ENCODE results near the gene PDIA5.

PDIA5 gene

GRCh38 chr3:123102249-123102648 is 35.4 kb downstream of the PDIA5 start:
- Histone ChIP-seq H3K4me3 (ENCODE audit: low read depth, low read length) (no peak overlapping the region), H3K27me3 (replicated peaks) (no peaks in the 10 kb centered on the region), H3K36me3 (replicated peaks) (peaks cover 75% of the 10 kb centered on the region), H3K27ac (no peak overlapping the region)
- DNase-seq = no peak
- in situ Hi-C loops (cut with HindIII; ENCODE audit: low pct_ligation_motif_present, low sequenced_read_pairs) = no loop called here
- TF ChIP-seq, protein P1, sequence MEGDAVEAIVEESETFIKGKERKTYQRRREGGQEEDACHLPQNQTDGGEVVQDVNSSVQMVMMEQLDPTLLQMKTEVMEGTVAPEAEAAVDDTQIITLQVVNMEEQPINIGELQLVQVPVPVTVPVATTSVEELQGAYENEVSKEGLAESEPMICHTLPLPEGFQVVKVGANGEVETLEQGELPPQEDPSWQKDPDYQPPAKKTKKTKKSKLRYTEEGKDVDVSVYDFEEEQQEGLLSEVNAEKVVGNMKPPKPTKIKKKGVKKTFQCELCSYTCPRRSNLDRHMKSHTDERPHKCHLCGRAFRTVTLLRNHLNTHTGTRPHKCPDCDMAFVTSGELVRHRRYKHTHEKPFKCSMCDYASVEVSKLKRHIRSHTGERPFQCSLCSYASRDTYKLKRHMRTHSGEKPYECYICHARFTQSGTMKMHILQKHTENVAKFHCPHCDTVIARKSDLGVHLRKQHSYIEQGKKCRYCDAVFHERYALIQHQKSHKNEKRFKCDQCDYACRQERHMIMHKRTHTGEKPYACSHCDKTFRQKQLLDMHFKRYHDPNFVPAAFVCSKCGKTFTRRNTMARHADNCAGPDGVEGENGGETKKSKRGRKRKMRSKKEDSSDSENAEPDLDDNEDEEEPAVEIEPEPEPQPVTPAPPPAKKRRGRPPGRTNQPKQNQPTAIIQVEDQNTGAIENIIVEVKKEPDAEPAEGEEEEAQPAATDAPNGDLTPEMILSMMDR (IDR thresholded peaks at IDR 0.05; ENCODE audit: low read depth, low read length, missing control alignments) = no peak

- no peaks in the 10 kb centered on the region for H3K27me3 ChIP-seq (replicated peaks)
- in situ Hi-C loops (cut with HindIII; ENCODE audit: low pct_ligation_motif_present, low sequenced_read_pairs) = no loop called here
- H3K27ac ChIP-seq = no peak overlapping the region
- DNase-seq = no peak
- TF ChIP-seq, protein P1 (IDR thresholded peaks at IDR 0.05; ENCODE audit: low read depth, low read length, missing control alignments) = no peak
- H3K4me3 ChIP-seq (ENCODE audit: low read depth, low read length) = no peak overlapping the region
- peaks cover 80% of the 10 kb centered on the region for H3K36me3 ChIP-seq (replicated peaks)
Observed at GRCh38 chr3:123102826-123103225, 36.0 kb downstream of the PDIA5 start.

DNA sequence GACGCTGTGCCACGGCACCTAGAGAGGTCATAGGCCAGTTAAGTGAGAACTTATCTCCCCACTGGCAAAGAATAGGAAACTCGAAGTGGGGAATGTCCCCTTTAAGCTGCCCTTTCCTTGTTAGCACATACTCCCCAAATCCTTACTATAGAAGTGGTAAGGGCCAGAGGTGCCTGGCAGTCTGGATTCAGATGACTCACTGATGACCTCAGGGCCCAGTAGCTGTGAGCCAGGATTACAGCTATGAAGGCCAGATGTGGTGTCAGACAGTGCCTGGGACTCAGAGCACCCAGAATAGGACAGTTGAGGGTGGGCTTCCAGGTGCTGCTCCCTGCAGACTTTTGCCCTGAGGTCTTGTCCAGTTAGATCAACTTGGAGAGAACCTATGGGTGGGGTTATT is 37.7 kb downstream of the PDIA5 start:
- peaks cover 81% of the 10 kb centered on the region for H3K36me3 ChIP-seq (replicated peaks)
- TF ChIP-seq, protein P1 (IDR thresholded peaks at IDR 0.05; ENCODE audit: low read depth, low read length, missing control alignments) = no peak
- in situ Hi-C loops (cut with HindIII; ENCODE audit: low pct_ligation_motif_present, low sequenced_read_pairs) = no loop called here
- DNase-seq = peak; percentile 75
- H3K4me3 ChIP-seq (ENCODE audit: low read depth, low read length) = no peak overlapping the region
- H3K27me3 ChIP-seq (replicated peaks) = no peaks in the 10 kb centered on the region
- H3K27ac ChIP-seq = peak overlapping the region; percentile 40

DNA sequence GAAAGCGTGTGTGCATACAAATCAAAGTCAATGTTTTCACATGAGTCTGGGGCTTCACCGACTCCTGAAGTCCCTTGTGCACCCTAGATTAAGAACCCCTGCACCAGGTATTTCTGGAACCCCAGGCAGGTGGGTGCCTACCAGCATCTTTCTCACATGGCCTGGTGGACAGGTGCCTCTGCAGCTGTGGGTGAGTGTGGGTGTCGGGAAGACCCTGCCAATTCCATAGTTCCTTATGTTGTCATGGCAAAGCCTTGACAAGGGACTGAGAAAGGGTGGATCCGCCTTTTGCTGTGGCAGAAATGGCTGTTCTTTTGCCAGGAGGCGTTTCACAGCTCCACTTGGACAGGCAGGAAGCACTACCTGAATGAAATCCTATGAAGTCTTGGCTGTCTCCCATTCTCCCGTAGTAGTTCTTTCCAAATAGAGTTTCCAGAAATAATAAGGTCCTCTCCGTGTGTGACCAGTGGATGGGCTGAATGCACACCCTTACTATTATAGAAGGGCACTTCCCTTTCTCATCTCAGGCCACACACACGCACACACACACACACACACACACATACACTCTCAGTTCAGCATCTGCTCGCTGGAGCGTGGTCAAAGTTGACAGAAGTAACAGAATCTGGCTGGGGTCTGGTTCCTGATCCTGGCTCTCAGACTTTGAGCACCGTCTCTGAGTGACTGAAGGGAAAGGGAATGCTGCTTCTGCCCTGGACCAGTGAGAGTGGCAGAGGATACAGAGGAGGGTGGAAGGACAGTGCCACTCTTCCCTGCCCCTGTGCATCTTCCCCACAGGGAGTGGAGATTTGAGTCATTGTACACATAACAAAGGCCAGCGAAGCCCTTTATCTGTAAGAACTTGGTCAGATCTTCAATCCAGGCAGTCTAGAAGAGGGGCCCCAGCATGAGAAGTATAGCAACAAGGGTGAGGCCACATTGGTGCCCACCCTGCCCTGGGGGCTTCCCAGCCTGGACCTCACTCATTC is 38.7 kb downstream of the PDIA5 start:
- in situ Hi-C loops (cut with HindIII; ENCODE audit: low pct_ligation_motif_present, low sequenced_read_pairs) = no loop called here
- peaks cover 86% of the 10 kb centered on the region for H3K36me3 ChIP-seq (replicated peaks)
- TF ChIP-seq, protein P1 (IDR thresholded peaks at IDR 0.05; ENCODE audit: low read depth, low read length, missing control alignments) = no peak

DNA sequence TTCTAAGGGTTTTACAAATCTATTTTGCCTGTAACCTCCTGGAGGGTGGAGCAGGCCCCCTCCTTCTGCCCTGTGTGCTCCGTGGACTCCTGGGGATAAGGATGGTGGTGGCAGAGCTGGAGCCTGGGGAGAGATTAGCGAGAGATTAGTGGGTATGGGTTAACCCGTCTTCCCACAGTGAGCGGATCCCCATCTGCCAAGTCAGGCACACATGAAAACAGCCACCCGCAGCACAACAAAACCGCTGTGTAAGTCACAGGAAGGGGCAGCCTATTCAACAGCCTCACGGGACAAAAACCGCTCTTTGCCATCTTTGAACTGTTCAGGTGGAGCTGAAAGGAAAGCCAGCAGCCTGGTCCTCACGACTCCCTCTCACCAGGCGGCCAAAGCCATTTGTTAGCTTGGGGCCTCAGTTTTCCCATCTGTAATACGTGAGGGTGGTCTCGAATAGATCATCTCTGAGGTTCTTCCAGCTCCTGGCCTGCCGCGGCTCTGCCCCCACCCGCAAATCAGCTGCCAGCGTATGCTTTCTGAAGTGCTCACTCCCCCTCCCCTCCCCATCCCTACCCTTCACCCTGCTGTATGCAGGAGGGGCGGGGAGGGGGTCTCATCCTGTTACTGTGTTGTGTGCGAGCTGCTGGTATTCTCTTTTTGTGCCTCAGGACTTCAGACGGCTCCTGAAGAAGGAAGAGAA is 43.6 kb downstream of the PDIA5 start:
- H3K27me3 ChIP-seq (replicated peaks) = no peaks in the 10 kb centered on the region
- H3K36me3 ChIP-seq (replicated peaks) = peaks cover 81% of the 10 kb centered on the region
- in situ Hi-C loops (cut with HindIII; ENCODE audit: low pct_ligation_motif_present, low sequenced_read_pairs) = no loop called here
- DNase-seq = no peak
- H3K27ac ChIP-seq = no peak overlapping the region
- no peak overlapping the region for H3K4me3 ChIP-seq (ENCODE audit: low read depth, low read length)
- TF ChIP-seq, protein P1 (IDR thresholded peaks at IDR 0.05; ENCODE audit: low read depth, low read length, missing control alignments) = no peak

More for the DNA sequence above, 38.7 kb downstream of the PDIA5 start:
- Histone ChIP-seq H3K4me3 (ENCODE audit: low read depth, low read length) (no peak overlapping the region), H3K27me3 (replicated peaks) (no peaks in the 10 kb centered on the region), H3K27ac (peak overlapping the region; percentile 40)
- no peak for DNase-seq

All from brain microvascular endothelial cell (primary cell).